H1 (cell line): ENCODE results near the gene FGF6. TPM values are rescaled to one million over a fixed set of nuclear protein-coding genes. Genes with fewer than 3 reads are reported as not detected.

ENCODE experiments used
- BRCA1 ChIP-seq: IDR thresholded peaks from 2 replicates; pipeline ENCODE4 v1.6.1; 2012; ENCODE audit warnings: low read depth, low read length, improper control_type of control experiment
- KDM4A ChIP-seq: IDR thresholded peaks from one replicate; pipeline ENCODE4 v1.7.1; 2012; ENCODE audit warnings: low read depth, mild to moderate bottlenecking, moderate library complexity, low read length, inconsistent platforms; ENCODE audit not compliant: severe bottlenecking
- MAFK ChIP-seq: IDR thresholded peaks from 2 replicates; pipeline ENCODE4 v1.6.1; 2012; ENCODE audit warnings: low read depth, mild to moderate bottlenecking, improper control_type of control experiment, low read length
- polyA plus RNA-seq, 7 experiments: library from polyadenylated mRNA; depleted of rRNA in 3 of 7; stranded (reverse) in 5 of 7; unstranded in 2 of 7; fragments of >200 nt in 5 of 7; fragments of 200-250 nt in 2 of 7; gene quantifications; 1 replicate in 5 of 7; 2 replicates in 1 of 7; 4 replicates in 1 of 7; pipeline versions ENCODE4 v1.2.1 to v1.2.3, GENCODE V29; 2011 to 2013; ENCODE audit warnings: missing spikeins in 2 of 7, mixed read lengths in 2 of 7
- total RNA-seq: library from RNA; stranded (reverse); fragmentation: NEBNext Ultra II Directional; extraction: Animal tissue kit (Norgen Biotek cat#: 25700); gene quantifications from 2 replicates; pipeline ENCODE4 v1.2.1, GENCODE V29; 2021

The FGF6 gene
- total and polyA plus RNA-seq, 2 of the 8 experiments (the other 6 are each of a cell fraction or from before 2014, with no cell fraction given), result not detected

GRCh38 chr12:4412056-4412455, 33.6 kb downstream of the FGF6 start (continued):
- no peak for TF ChIP-seq KDM4A
- no peak for TF ChIP-seq BRCA1
- TF ChIP-seq MAFK, result no peak
